HS-5 (cell line): ENCODE measurements around the gene KRTAP26-1.

ENCODE experiments used
- DNase-seq: peaks from one replicate; pipeline ENCODE4 v3.0.0-alpha.2; 2012; ENCODE audit warnings: low read depth

Gene KRTAP26-1

DNA sequence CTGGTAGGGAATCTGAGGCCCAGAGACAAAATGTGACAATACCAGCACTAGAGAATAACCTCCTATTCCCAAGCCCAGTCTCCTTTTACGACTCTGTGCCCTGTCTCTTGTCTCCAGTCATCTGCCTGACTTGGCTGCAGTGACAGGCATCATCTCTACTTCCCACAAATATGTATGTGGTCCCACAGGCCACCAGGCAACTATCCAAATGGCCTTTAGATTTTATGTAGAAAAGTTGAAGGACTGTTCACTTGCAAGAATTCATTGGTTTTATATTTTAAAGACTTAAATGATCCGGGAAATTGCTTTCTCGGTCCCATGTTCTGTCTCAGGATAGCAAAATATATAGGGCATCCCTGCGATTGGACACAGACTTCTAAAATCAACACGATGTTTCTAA, 49.0 kb downstream of the KRTAP26-1 start:
- DNase-seq: no peak

GRCh38 chr21:30269803-30270530, 50.1 kb downstream of the KRTAP26-1 start:
- DNase-seq: no peak
